Endodermal cell (in vitro differentiated cells): ENCODE data around the gene ZC3H14. TPM values are rescaled to one million over a fixed set of nuclear protein-coding genes. Genes with fewer than 3 reads are reported as not detected.
A peak's percentile ranks its signal among the peaks of the same experiment; 100 is the strongest.

Experiments
- DNase-seq: peaks from one replicate; pipeline ENCODE4 v3.0.0-alpha.2; 2017
- H3K27ac ChIP-seq: 2 replicates; pipeline ENCODE4 v1.5.1; 2013; ENCODE audit warnings: mild to moderate bottlenecking, low read depth, low read length, moderate library complexity
- H3K27me3 ChIP-seq: 2 replicates; pipeline ENCODE4 v1.6.1; 2013; ENCODE audit warnings: mild to moderate bottlenecking, low read length, moderate library complexity; ENCODE audit not compliant: insufficient read depth, control insufficient read depth, poor library complexity, severe bottlenecking
- H3K36me3 ChIP-seq: 2 replicates; pipeline ENCODE4 v1.7.0; 2013; ENCODE audit warnings: mild to moderate bottlenecking, low read length, moderate library complexity; ENCODE audit not compliant: control insufficient read depth, insufficient read depth
- H3K4me1 ChIP-seq: one replicate; pipeline ENCODE4 v1.7.0; 2013; ENCODE audit warnings: low read length; ENCODE audit not compliant: control insufficient read depth, insufficient read depth
- H3K4me3 ChIP-seq: 2 replicates; pipeline ENCODE4 v1.5.1; 2013; ENCODE audit warnings: mild to moderate bottlenecking, low read length, moderate library complexity
- H3K9ac ChIP-seq: 2 replicates; pipeline ENCODE4 v1.6.1; 2013; ENCODE audit warnings: mild to moderate bottlenecking, low read length, moderate library complexity; ENCODE audit not compliant: poor library complexity, severe bottlenecking; ENCODE audit errors: extremely low read depth
- H3K9me3 ChIP-seq: 2 replicates; pipeline ENCODE4 v1.6.1; 2013; ENCODE audit warnings: mild to moderate bottlenecking, low read length, moderate library complexity; ENCODE audit not compliant: control insufficient read depth
- H3K27ac Mint-ChIP-seq: 2 replicates; pipeline ENCODE4 v1.8.0; 2020; ENCODE audit warnings: mixed read lengths
- H3K27me3 Mint-ChIP-seq: 2 replicates; pipeline ENCODE4 v1.8.0; 2021; ENCODE audit warnings: mild to moderate bottlenecking, mixed read lengths; ENCODE audit not compliant: insufficient read depth
- H3K36me3 Mint-ChIP-seq: 2 replicates; pipeline ENCODE4 v1.8.0; 2020; ENCODE audit warnings: low read depth, mixed read lengths
- H3K4me1 Mint-ChIP-seq: 2 replicates; pipeline ENCODE4 v1.8.0; 2020; ENCODE audit warnings: mixed read lengths
- H3K4me3 Mint-ChIP-seq: 2 replicates; pipeline ENCODE4 v1.8.0; 2020; ENCODE audit warnings: mild to moderate bottlenecking, moderate library complexity, mixed read lengths
- H3K9me3 Mint-ChIP-seq: 2 replicates; pipeline ENCODE4 v1.8.0; 2020; ENCODE audit warnings: mild to moderate bottlenecking, mixed read lengths
- CTCF ChIP-seq: fragments of 200-600 bp; sonication (generic); conservative IDR thresholded peaks from 2 replicates; pipeline ENCODE4 v1.5.0; 2021; ENCODE audit warnings: antibody characterized with exemption, mild to moderate bottlenecking
- WGBS, 2 experiments: methylation state at CpG; one replicate each; pipeline versions ENCODE4 v1.1.5 to v1.1.7; 2013; ENCODE audit warnings: missing lambda C conversion rate in 2 of 2, mixed read lengths in 1 of 2; ENCODE audit not compliant: insufficient coverage in 1 of 2, insufficient read length in 1 of 2; 5-methylcytosine and 5-hydroxymethylcytosine counted together
- total RNA-seq, 2 donors: library from RNA; stranded (reverse); fragmentation: NEBNext Ultra II Directional in 1 of 2; extraction: Animal tissue kit (Norgen Biotek cat#: 25700) in 1 of 2; gene quantifications; 2 replicates in 1 of 2; 3 replicates in 1 of 2; pipeline ENCODE4 v1.2.1, GENCODE V29; 2021

ZC3H14 gene
- total RNA-seq, 2 donors from 2014 or later: 111 to 142 TPM

GRCh38 chr14:88547386-88547780, 15.5 kb upstream of the ZC3H14 start:
- Histone ChIP-seq H3K9ac (no peak overlapping the region), H3K4me1 (no peaks in the 10 kb centered on the region), H3K4me3 (no peak overlapping the region), H3K27ac (no peak overlapping the region), H3K9me3 (no peaks in the 10 kb centered on the region), H3K27me3 (no peaks in the 10 kb centered on the region), H3K36me3 (peaks cover 74% of the 10 kb centered on the region)
- no peak overlapping the region for H3K4me3 Mint-ChIP-seq
- WGBS, 2 experiments: 92 to 100% methylated on average over 1 to 2 of the region's 3 CpGs
- no peaks in the 10 kb centered on the region for H3K4me1 Mint-ChIP-seq
- H3K36me3 Mint-ChIP-seq: peaks cover 36% of the 10 kb centered on the region
- DNase-seq: no peak
- no peak overlapping the region for H3K27ac Mint-ChIP-seq
- H3K9me3 Mint-ChIP-seq: no peaks in the 10 kb centered on the region
- TF ChIP-seq CTCF: no peak
- no peaks in the 10 kb centered on the region for H3K27me3 Mint-ChIP-seq

GRCh38 chr14:88550078-88550477, 12.8 kb upstream of the ZC3H14 start:
- Histone ChIP-seq H3K9ac (no peak overlapping the region), H3K36me3 (peaks cover 56% of the 10 kb centered on the region), H3K27me3 (no peaks in the 10 kb centered on the region), H3K9me3 (no peaks in the 10 kb centered on the region), H3K4me1 (peaks cover 5% of the 10 kb centered on the region), H3K27ac (no peak overlapping the region), H3K4me3 (no peak overlapping the region)
- TF ChIP-seq CTCF: no peak
- Mint-ChIP-seq H3K27me3 (no peaks in the 10 kb centered on the region), H3K4me3 (no peak overlapping the region), H3K36me3 (peaks cover 26% of the 10 kb centered on the region), H3K9me3 (no peaks in the 10 kb centered on the region), H3K4me1 (peaks cover 9% of the 10 kb centered on the region), H3K27ac (no peak overlapping the region)
- no peak for DNase-seq
- WGBS, 2 experiments: 95 to 98% methylated on average over 15 of the region's 15 CpGs

- Histone ChIP-seq H3K4me1 (peaks cover 5% of the 10 kb centered on the region), H3K27ac (no peak overlapping the region), H3K9me3 (no peaks in the 10 kb centered on the region), H3K4me3 (peak overlapping the region; percentile 85), H3K9ac (peak overlapping the region; percentile 67), H3K27me3 (no peaks in the 10 kb centered on the region), H3K36me3 (peaks cover 50% of the 10 kb centered on the region)
- Mint-ChIP-seq H3K27me3 (no peaks in the 10 kb centered on the region), H3K36me3 (peaks cover 20% of the 10 kb centered on the region), H3K27ac (peak overlapping the region; percentile 87), H3K4me3 (peak overlapping the region; percentile 81), H3K4me1 (peaks cover 18% of the 10 kb centered on the region), H3K9me3 (no peaks in the 10 kb centered on the region)
- WGBS, 2 experiments: 49 to 74% methylated on average over 43 to 50 of the region's 50 CpGs
- DNase-seq: peak; percentile 94
- TF ChIP-seq CTCF: peak; percentile 64
These were observed 11.6 kb upstream of the ZC3H14 start for GRCh38 chr14:88551094-88551870.
